CD14-positive monocyte (primary cell): Measurements from ENCODE around the gene TCHHL1. TPM values are rescaled to one million over a fixed set of nuclear protein-coding genes. Genes with fewer than 3 reads are reported as not detected.

Experiments used
- DNase-seq, 3 donors: peaks; one replicate each; pipeline ENCODE4 v3.0.0-alpha.2; 2011 to 2022
- H2AFZ ChIP-seq: 2 replicates; pipeline ENCODE4 v1.6.0; 2012; ENCODE audit warnings: mild to moderate bottlenecking, low read depth, low read length, inconsistent platforms; ENCODE audit not compliant: insufficient read depth, poor library complexity, severe bottlenecking
- H3K27ac ChIP-seq, 2 donors: 1 replicate in 1 of 2; 2 replicates in 1 of 2; pipeline ENCODE4 v1.5.1; 2012 to 2013; ENCODE audit warnings: low read length in 2 of 2, control low read depth in 1 of 2, inconsistent platforms in 1 of 2, low read depth in 1 of 2, mild to moderate bottlenecking in 1 of 2
- H3K27me3 ChIP-seq, 2 donors: one replicate each; pipeline versions ENCODE4 v1.6.0 to v1.6.1; 2011 to 2013; ENCODE audit warnings: low read length in 2 of 2; ENCODE audit not compliant: control insufficient read depth in 2 of 2, insufficient read depth in 2 of 2
- H3K36me3 ChIP-seq, 2 donors: replicated peaks in 1 of 2; 1 replicate in 1 of 2; 2 replicates in 1 of 2; pipeline versions ENCODE4 v1.5.1 to v1.6.1; 2012 to 2013; ENCODE audit warnings: low read length in 2 of 2, control low read depth in 1 of 2, inconsistent platforms in 1 of 2, mild to moderate bottlenecking in 1 of 2; ENCODE audit not compliant: insufficient read depth in 2 of 2, control insufficient read depth in 1 of 2
- H3K4me1 ChIP-seq, 2 donors: 1 replicate in 1 of 2; 2 replicates in 1 of 2; pipeline versions ENCODE4 v1.5.1 to v1.6.1; 2012 to 2013; ENCODE audit warnings: low read length in 2 of 2, control low read depth in 1 of 2, inconsistent platforms in 1 of 2, mild to moderate bottlenecking in 1 of 2, moderate library complexity in 1 of 2; ENCODE audit not compliant: insufficient read depth in 2 of 2, control insufficient read depth in 1 of 2
- H3K4me2 ChIP-seq: replicated peaks from 2 replicates; pipeline ENCODE3; 2012; ENCODE audit warnings: low read length, moderate library complexity, mild to moderate bottlenecking; ENCODE audit not compliant: poor library complexity, severe bottlenecking; ENCODE audit errors: extremely low read depth
- H3K4me3 ChIP-seq, 3 experiments: fragments of 200-600 bp in 1 of 3; sonication (generic) in 1 of 3; replicated peaks in 1 of 3; 1 replicate in 2 of 3; 2 replicates in 1 of 3; pipeline ENCODE4 v1.5.1; 2011 to 2013; ENCODE audit warnings: low read length in 3 of 3, mild to moderate bottlenecking in 3 of 3, control low read depth in 2 of 3, low read depth in 2 of 3, inconsistent platforms in 1 of 3, moderate library complexity in 1 of 3
- H3K79me2 ChIP-seq: 2 replicates; pipeline ENCODE4 v1.6.0; 2012; ENCODE audit warnings: mild to moderate bottlenecking, control low read depth, inconsistent platforms, low read length, moderate library complexity; ENCODE audit not compliant: insufficient read depth
- H3K9ac ChIP-seq: 2 replicates; pipeline ENCODE4 v1.6.0; 2017; ENCODE audit warnings: low read length, mild to moderate bottlenecking; ENCODE audit not compliant: insufficient read depth, poor library complexity, severe bottlenecking
- H3K9me3 ChIP-seq, 2 donors: replicated peaks in 1 of 2; 1 replicate in 1 of 2; 2 replicates in 1 of 2; pipeline versions ENCODE4 v1.5.1 to v1.6.1; 2012 to 2013; ENCODE audit warnings: low read length in 2 of 2, control low read depth in 1 of 2; ENCODE audit not compliant: control insufficient read depth in 1 of 2, insufficient read depth in 1 of 2
- H4K20me1 ChIP-seq: 2 replicates; pipeline ENCODE4 v1.6.0; 2012; ENCODE audit warnings: mild to moderate bottlenecking, low read length, control low read depth, moderate library complexity; ENCODE audit not compliant: insufficient read depth
- H3K27ac Mint-ChIP-seq, 7 donors: one replicate each; pipeline ENCODE4 v1.8.0; 2020; ENCODE audit warnings: mild to moderate bottlenecking in 7 of 7, mixed read lengths in 7 of 7, moderate library complexity in 6 of 7, inconsistent platforms in 2 of 7
- H3K27me3 Mint-ChIP-seq, 3 donors: one replicate each; pipeline ENCODE4 v1.8.0; 2021 to 2022; ENCODE audit warnings: low read depth in 3 of 3, mild to moderate bottlenecking in 3 of 3, mixed read lengths in 3 of 3, moderate library complexity in 3 of 3, inconsistent platforms in 1 of 3
- H3K36me3 Mint-ChIP-seq, 2 donors: one replicate each; pipeline ENCODE4 v1.8.0; 2020; ENCODE audit warnings: mixed read lengths in 2 of 2, inconsistent platforms in 1 of 2, mild to moderate bottlenecking in 1 of 2
- H3K4me1 Mint-ChIP-seq: one replicate; pipeline ENCODE4 v1.8.0; 2020; ENCODE audit warnings: mild to moderate bottlenecking, mixed read lengths
- H3K4me3 Mint-ChIP-seq, 2 donors: one replicate each; pipeline ENCODE4 v1.8.0; 2020; ENCODE audit warnings: mild to moderate bottlenecking in 2 of 2, mixed read lengths in 2 of 2, moderate library complexity in 1 of 2
- H3K9me3 Mint-ChIP-seq, 7 donors: one replicate each; pipeline ENCODE4 v1.8.0; 2020 to 2022; ENCODE audit warnings: mixed read lengths in 7 of 7, mild to moderate bottlenecking in 6 of 7, moderate library complexity in 6 of 7, inconsistent platforms in 2 of 7
- CTCF ChIP-seq: fragments of 200-600 bp; IDR thresholded peaks from one replicate; pipeline ENCODE4 v1.8.0; 2022; ENCODE audit warnings: antibody characterized with exemption, mild to moderate bottlenecking
- WGBS: methylation state at CpG from one replicate; pipeline ENCODE4 v1.1.5; 2013; ENCODE audit warnings: missing lambda C conversion rate; ENCODE audit not compliant: insufficient coverage; 5-methylcytosine and 5-hydroxymethylcytosine counted together
- intact Hi-C, 2 donors: fragments of 100-400 bp; cut with micrococcal nuclease; formaldehyde crosslinking; loops; one replicate each; pipeline versions ENCODE4 v1.15.0 to v1.15.1; 2023
- polyA plus RNA-seq, 3 donors: library from polyadenylated mRNA; depleted of rRNA in 1 of 3; unstranded in 2 of 3; stranded (reverse) in 1 of 3; fragments of 300-500 nt in 2 of 3; fragments of >200 nt in 1 of 3; fragmentation: Illumina TruSeq in 2 of 3; gene quantifications; 1 replicate in 2 of 3; 2 replicates in 1 of 3; pipeline ENCODE4 v1.2.3, GENCODE V29; 2012 to 2021

TCHHL1 gene
- polyA plus RNA-seq, 3 donors: not detected

- no peaks in the 10 kb centered on the region for H3K9me3 ChIP-seq
- peaks cover 0 to 6% of the 10 kb centered on the region in 2 donors for H3K36me3 ChIP-seq
- H2AFZ ChIP-seq: no peak overlapping the region
- H3K27me3 Mint-ChIP-seq: peaks cover 0 to 4% (median 0%) of the 10 kb centered on the region in 3 donors
- no peak overlapping the region for H3K4me3 Mint-ChIP-seq
- H3K4me1 Mint-ChIP-seq: peaks cover 7% of the 10 kb centered on the region
- H3K27ac Mint-ChIP-seq: no peak overlapping the region
- H3K9me3 Mint-ChIP-seq: peaks cover 0 to 2% (median 0%) of the 10 kb centered on the region in 7 donors
- WGBS: 100% methylated on average over 1 of the region's 1 CpG
- H3K9ac ChIP-seq: no peak overlapping the region
- intact Hi-C loops: loop anchor here (5.0 kb wide), 1 partner anchor 48 kb away; the partner anchor contains the start of gene S100A10 (in 2 of the 2)
- H3K27me3 ChIP-seq: no peaks in the 10 kb centered on the region
- peaks cover 26% of the 10 kb centered on the region for H3K79me2 ChIP-seq
- H4K20me1 ChIP-seq: peaks cover 13% of the 10 kb centered on the region
- no peak for DNase-seq
- TF ChIP-seq CTCF: no peak
- H3K4me2 ChIP-seq: no peak overlapping the region
- no peak overlapping the region for H3K4me3 ChIP-seq
- H3K36me3 Mint-ChIP-seq: peaks cover 11 to 14% of the 10 kb centered on the region in 2 donors
- peaks cover 59 to 69% of the 10 kb centered on the region in 2 donors for H3K4me1 ChIP-seq
- H3K27ac ChIP-seq: peak overlapping the region; percentile 30 to 99
Measured at GRCh38 chr1:152039886-152040285, 49.0 kb downstream of the TCHHL1 start.

- H3K79me2 ChIP-seq: peaks cover 30% of the 10 kb centered on the region
- peaks cover 14% of the 10 kb centered on the region in 2 donors for H3K36me3 Mint-ChIP-seq
- H3K4me3 ChIP-seq: no peak overlapping the region
- no peak overlapping the region for H3K27ac Mint-ChIP-seq
- WGBS: no CpG with 5 or more reads among the region's 1 CpG
- H3K4me1 Mint-ChIP-seq: peaks cover 9% of the 10 kb centered on the region
- no peak overlapping the region for H2AFZ ChIP-seq
- intact Hi-C loops: loop anchor here (5.0 kb wide), 1 partner anchor 47 kb away; the partner anchor contains the start of gene S100A10 (in 2 of the 2)
- H3K9me3 Mint-ChIP-seq: peaks cover 0 to 2% (median 0%) of the 10 kb centered on the region in 7 donors
- peaks cover 62 to 70% of the 10 kb centered on the region in 2 donors for H3K4me1 ChIP-seq
- H3K9ac ChIP-seq: no peak overlapping the region
- H3K4me3 Mint-ChIP-seq: no peak overlapping the region
- H3K36me3 ChIP-seq: peaks cover 0 to 8% of the 10 kb centered on the region in 2 donors
- H3K27me3 Mint-ChIP-seq: peaks cover 0 to 4% (median 0%) of the 10 kb centered on the region in 3 donors
- peaks cover 17% of the 10 kb centered on the region for H4K20me1 ChIP-seq
- no peak for TF ChIP-seq CTCF
- no peaks in the 10 kb centered on the region for H3K9me3 ChIP-seq
- DNase-seq: no peak
- peak overlapping the region; percentile 98 to 99 for H3K27ac ChIP-seq
- no peak overlapping the region for H3K4me2 ChIP-seq
- no peaks in the 10 kb centered on the region for H3K27me3 ChIP-seq
Measured at GRCh38 chr1:152039461-152039860, 49.4 kb downstream of the TCHHL1 start.
